RKO (cell line): ENCODE measurements around the gene C2CD4D.

ENCODE experiments used
- DNase-seq: peaks from one replicate; pipeline ENCODE4 v3.0.0-alpha.2; 2016; ENCODE audit warnings: low spot score

Gene C2CD4D

DNA sequence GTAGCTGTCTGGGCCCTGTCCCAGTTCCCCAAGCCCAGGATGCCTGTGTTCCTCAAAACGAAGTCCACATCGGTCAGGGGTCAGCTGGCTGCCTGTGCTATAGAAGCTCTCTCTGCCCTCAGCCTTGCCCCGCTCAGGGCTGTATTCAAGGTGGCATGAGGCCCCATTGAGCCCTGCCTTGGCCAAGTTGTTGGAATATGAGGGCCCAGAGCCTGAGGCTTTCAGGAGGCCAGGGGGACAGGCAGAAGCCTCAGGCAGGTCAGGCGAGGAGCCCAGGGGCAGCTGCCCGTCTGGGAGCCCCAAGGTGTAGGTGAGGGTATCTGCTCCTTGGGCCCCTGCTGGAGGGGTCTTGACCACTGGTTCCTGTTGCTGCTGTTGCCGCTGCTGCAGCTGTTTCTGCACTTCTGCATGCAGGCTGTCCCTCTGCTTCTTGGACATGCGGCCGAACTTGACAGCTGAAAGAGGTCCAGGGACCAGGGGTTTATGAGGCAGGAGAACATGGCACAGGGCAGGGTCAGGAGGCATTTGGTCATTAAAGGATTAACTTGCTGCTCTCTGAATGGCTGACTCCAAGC is 24.6 kb downstream of the C2CD4D start:
- no peak for DNase-seq

DNA sequence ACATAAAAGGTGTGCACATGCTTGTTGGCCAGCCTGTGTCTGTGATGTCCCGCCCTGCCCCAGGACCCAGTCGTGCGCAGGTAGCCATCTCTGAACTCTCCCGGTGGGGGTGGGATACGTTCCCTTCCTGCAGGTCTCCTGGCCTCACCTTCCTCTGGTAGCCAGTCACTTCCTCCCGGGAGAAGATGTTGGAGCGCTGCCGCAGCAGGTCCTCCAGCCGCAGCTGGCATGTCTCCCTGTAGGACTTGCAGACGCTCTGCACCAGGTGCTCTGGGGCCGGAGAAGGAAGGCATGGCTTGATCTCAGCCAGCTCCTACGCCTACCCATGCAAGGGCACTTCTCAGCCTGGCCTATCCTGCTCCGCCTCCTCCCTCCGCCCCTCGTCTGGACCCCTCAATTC is 25.2 kb downstream of the C2CD4D start:
- no peak for DNase-seq

DNA sequence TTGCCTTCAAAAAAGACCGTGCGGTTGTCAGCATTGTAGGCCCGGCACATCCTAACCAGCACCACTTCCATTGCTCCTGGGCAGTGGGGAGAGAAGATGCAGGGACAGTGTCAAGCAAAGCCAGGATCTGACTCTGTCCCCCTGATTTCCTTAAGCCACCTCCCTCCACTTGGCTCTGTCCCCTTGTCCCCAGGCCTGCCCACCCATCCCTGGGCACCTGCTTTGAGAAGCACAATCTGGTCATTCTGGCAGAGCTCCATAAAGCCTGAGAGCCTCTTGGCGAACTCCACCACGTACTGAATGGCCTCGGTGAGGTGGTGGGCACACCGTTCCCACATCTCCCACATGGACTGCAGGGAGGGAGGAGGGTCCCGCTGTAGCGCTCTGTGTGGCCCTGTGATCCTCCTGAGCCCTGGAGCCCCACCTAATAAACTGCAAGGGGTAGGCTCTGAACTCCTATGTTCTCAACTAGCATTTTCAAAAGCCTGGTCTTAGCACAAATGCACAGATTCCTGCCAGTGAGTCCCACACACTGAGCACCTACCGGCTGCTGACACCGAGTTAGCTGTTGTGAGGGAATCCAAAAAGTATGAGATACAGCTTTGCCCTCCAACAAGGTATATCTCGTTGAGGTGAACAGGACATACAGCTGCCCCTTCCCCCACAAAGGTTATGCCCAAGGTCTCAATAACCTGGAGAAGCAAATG is 26.2 kb downstream of the C2CD4D start:
- DNase-seq: no peak

DNA sequence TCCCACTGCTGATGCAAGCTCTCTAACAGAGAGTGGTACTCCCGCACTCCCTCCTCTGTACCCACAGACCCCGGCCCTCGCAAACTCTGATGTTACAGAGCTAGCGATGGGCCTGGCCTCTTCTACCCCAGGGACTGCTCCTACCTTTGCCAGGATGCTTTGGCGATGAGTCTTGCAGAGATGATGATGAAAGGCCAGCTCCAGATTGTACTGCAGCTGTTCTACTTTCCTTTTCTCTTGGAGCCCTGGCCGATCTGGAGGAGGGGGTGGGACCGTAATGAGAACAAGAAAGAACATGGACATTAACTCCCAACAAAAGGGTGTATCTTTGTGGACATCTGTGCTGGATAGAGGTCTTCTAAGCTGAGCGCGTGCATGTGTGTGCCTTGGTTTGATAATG is 28.4 kb downstream of the C2CD4D start:
- DNase-seq: no peak

DNA sequence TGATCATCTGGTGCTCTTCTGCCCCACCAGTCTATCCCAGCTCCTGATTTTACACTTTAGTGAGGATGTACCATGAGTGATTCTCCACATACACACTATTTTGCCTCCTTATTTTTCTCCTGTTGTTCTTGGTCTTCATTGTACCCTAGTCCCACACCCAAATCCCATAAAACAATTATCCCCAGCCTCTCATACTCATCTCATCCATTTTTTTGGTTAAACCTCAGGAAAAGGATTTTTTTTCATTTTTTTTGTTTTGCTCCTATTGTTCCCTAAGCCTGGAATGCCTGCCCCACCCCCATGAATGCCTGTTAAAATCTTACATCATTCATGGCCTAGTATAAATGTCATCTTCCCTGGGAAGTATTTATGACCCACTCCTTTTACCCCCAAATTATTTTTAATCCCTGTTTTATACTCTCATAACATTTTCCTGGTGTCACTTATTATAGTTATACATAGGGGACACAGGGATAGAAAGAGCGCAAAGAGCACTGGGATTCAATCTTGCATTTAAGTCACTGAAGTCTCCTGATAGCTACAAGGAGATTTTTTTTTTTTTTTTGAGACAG is 29.5 kb downstream of the C2CD4D start:
- no peak for DNase-seq

DNA sequence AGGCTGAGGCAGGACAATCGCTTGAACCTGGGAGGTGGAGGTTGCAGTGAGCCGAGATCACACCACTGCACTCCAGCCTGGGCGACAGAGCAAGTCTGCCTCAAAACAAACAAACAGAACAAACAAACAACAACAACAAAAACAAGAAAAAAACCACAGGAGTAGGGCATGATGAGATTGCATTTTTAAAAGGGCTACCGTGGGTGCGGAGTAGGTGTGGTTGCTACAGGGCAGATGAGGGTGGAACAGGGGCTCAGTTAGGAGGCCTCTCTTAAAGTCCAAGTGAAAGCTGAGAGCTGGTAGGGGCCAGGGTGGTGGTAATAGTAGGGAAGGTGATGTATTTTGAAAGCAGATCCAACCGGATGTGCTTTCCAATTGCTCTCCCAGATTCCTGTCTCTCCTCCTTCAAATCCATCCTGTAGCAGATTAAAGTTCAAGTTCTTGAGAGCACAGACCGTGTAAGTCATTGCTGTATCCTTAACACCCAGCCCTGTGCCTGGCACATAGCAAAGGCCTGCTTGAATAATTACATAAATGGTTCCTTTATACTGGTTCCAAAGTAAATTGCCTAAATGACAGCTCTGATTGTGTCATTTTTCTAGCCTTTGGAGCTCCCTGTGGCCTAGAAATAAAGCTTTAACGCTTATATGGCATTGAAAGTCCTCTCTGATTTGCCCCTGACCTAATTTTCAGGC is 30.2 kb downstream of the C2CD4D start:
- DNase-seq: no peak

DNA sequence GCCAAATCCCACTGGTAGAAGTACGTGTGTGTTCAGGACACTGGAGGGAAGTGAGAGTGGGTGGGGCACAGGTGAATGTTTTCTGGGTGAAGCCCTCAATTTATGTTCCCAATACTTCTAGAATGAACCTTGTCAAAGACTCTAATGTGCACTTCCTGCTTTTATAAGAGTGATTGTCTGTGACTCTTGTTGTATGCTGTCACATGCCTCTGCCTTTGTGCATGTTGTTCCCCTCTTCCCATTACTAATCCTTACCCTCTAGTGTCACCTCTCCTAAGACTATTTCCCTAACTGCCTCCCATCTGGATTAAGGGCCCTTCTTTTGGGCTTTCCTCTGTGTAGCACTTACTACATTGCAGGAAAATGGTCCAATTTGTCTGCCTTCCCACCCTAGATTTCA is 31.9 kb downstream of the C2CD4D start:
- DNase-seq: no peak

DNA sequence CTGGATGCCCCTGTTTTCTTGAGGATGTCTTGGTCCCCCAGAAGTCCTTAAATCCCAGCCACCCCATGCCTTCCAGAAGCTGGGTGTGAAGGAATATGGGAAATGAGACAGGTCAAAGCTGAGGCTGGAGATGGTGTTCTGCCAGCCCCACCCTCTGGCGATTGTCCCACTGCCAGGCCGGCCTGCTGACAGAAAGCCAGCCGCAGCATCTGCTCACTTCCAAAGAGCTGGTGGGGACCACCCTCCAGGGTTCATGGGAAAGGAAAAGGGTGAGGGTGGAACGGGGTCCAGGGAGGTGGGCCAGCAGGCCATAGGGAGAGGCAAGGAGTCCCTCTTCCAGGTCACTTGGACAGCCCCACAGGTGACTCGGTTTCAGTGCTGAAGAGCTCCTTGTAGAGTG is 32.5 kb downstream of the C2CD4D start:
- no peak for DNase-seq

DNA sequence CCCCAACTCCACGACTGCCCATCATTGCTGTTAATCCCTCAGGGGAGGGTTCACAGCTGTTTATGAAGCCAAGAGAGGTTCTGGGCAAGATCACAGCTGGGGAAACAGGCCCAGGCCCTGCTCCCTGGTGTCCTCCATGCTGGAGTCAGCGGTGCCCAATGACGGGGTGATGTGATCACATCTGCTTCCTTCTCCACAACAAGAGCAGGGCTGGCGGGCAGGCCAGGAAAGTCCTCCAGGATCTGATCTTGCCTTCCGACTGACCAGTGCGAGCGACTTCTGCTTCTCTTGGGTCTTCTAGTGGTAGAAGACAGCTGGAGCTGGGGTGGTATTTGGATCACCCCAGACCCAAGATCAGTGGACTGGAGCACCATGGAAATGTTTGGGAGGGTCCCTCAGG is 33.5 kb downstream of the C2CD4D start:
- DNase-seq: no peak

DNA sequence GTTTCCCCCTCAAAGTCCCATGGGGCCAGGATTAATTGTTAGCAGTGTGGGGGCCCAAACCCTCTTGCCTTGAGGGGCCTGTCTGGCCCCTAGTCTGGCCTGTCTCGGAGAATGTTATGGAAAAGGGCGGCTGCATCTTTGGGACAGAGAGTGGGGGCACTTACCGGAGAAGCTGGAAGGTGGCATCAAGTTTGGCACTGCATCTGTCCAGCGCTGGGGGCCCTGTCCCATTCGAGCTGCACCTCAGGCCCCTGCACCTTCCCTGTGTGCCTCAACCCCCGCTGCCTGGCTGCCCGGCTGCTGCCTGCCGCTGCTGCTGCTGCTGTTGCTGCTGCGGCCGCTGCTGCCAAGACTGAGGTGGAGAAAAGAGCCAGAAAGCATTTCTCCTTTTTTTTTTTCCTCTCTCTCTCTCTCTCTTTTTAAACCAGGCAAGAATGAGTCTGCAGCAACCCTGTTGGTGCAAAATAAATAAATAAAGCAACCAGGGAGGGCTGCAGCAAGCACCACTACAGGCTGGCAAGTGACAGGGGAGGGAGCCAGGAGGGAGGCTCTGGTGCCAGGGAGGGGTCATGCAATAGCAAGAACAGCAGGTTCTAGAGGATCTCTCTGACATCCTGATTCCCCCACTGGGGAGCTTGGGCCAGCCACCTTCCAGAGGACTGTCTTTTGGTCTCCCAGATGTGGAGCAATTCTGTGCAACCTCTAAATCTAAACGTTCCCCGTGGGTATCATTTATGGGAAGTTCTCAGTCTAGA is 34.4 kb downstream of the C2CD4D start, which contains the start of gene LINGO4:
TSS of gene LINGO4 (minus strand) at position 354 of the 755 bp plus-strand sequence. CDS start 2,715 bp downstream, outside the sequence.
- no peak for DNase-seq

DNA sequence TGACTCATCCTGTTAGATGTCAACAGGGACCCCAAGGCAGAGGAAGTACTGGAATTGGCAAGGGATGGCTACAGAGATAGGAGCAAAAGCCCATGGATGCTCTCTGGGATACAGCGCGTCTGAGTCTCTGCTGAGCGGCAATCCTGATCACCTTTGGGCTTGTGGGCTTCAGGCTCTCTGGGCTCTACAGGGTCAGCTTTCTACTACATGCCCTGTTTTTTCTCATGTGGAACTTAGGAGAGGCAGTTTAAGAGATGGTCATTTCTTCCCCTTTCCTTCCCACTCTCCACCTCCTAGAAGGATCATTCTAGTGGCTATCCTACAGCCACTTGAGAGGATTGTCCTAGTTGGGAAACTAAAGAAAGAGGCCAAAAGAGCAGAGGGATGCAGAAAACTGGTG is 35.7 kb downstream of the C2CD4D start:
- DNase-seq: no peak

DNA sequence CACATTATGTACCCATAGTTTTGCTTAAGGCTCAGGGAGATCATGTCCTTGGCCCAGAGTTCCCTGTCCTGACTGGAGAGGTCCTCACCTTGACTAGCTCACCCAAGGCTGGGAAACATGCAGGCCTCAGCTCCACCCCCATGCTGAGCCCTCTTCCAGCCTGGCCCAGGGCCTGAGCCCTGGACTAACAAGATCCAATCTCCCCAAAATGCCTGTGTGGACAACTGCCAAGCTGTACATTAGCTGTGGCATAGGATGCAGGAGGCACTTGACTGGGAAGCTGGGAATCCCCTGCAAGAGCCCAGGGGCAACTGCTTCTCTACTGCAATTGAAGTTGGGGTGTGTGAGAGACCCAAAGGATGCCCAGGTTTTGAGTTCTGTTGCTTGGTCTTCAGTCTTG is 36.5 kb downstream of the C2CD4D start:
- no peak for DNase-seq

DNA sequence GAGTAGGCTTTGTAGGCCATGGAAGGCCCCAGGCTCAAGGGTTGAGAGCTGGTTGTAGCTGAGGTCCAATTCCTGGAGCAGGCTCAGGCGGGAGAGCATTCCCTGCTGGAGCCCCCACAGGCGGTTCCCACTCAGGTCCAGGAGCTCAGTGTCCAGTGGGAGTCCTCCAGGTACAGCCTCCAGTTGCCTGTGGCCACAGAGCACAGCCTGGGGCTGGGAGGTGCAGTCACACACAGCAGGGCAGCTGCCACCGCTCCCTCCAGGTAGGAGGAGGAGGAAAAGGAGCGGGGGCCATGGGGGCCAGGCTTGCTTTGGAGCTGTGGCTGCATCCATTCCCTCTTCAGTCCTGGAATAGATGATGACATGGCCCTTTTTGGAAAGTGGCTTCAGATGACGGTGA is 37.2 kb downstream of the C2CD4D start:
- no peak for DNase-seq

DNA sequence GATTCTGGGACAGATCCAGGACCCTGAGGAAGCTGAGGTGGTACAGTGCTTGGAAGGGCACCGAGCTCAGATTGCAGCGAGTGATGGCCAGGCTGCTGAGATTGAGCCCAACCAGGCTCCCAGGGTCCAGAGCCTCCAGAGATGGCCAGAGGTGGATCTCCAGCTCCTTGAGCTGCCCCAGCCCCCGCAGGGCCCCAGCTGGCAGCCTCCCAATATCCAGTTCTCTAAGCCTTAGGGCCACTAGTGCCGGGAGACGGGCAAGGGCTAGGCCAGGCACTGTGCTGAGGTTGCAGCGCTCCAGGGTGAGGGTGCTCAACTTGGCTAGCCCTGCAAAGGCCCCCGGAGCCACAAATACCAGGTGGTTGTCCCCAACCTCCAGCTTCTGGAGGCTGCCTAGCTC is 37.8 kb downstream of the C2CD4D start:
- DNase-seq: no peak

DNA sequence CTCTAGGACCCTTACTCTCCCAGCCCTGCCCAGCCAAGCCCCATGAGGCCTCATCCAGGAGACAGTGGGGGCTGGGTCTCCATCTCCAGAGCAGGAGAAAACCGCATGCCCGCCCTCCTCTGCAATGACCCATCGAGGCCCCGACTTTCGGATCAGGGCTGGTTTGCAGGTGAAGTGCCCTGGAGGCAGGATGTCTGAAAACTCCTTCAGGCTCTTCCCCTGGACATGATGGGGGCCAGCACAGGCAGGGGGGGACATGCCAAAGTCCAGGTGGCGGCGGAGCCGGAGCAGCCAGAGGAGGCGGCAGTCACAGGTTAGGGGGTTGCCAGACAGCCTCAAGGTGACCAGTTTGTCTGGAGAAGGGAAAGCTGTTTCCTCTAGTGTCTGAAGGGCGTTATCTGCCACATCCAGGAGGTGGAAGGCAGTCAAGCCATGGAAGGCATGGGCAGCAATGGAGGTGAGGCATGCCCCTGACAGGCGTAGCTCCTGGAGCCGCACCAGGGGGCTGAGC is 38.3 kb downstream of the C2CD4D start:
- DNase-seq: no peak

DNA sequence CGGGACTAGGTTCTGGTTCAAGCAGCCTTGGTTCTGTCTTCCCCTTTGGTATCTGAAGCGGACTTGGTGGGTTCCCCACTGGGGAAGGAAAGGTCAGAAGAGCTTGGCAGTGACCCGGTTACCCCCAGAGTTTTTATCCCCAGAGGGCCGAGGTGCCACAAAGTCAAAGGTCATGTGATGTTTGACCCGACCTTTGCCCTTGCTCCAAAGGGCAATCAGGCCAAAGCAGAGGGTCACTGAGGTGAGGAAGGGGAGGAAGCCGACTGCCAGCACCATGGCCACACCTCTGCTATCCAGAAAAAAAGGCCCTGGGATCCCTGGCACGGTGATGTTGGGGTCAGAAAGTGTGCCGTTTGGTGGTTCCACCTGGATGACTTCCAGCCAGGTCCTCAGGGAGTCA is 38.8 kb downstream of the C2CD4D start:
- DNase-seq: no peak

DNA sequence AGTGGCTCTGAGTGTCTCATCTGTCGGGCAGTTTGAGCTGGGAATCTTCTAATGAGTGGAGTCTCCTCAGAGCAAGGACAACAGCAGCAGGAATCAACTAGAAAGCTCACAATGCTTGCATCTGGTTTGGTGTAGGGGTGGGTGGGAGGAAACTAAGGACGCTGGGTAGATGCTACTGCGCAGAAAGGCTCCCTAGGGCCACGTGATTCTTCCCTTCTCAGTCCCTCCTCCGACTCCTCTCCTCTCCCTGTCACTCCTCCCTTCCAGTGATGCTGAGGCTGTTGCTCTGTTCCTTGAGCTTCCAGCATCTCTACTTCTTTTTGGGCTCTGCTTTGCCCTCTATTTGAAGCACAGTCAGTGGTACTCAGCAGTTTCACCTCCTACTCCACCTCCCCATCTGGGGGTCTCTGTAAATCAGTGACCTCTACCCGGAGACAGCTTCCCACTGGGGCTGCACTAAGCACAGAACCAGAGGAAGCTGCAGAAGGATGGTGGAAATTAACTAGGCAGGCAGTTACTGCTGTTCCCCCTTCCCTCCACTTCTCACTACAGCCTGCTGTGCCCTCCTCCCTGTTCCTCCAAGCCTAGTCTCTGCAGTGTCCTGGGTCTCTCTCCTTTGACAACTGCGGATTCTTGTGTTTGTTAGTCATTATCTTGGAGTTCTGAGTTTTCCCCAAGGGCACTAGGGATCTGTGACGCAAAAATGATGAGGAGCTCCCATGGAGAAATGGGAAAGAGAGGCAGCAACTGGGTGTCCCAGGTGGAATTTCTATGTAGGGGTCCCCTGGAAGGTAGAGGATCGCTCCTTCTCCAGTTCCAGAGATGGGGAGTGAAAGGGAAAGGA is 40.2 kb downstream of the C2CD4D start:
- no peak for DNase-seq

DNA sequence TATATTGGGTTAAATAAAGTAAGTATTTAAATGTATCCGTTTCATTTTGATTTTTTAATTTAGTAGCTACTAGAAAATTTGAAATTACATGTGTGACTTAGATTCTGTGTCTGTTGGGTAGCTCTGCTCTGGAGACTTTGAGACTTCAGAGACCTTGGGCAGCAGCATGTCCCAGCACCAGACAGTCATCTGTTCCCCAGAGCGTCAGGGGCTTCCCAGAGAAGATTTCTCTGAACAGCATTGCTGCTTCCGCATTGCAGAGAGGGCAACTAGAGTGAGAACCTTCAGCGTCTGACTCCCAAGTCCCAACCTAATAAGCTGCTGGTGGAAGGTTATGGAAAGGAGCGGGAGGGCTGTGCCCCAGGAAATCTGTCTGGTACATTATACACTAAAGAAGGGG is 41.0 kb downstream of the C2CD4D start:
- DNase-seq: no peak

DNA sequence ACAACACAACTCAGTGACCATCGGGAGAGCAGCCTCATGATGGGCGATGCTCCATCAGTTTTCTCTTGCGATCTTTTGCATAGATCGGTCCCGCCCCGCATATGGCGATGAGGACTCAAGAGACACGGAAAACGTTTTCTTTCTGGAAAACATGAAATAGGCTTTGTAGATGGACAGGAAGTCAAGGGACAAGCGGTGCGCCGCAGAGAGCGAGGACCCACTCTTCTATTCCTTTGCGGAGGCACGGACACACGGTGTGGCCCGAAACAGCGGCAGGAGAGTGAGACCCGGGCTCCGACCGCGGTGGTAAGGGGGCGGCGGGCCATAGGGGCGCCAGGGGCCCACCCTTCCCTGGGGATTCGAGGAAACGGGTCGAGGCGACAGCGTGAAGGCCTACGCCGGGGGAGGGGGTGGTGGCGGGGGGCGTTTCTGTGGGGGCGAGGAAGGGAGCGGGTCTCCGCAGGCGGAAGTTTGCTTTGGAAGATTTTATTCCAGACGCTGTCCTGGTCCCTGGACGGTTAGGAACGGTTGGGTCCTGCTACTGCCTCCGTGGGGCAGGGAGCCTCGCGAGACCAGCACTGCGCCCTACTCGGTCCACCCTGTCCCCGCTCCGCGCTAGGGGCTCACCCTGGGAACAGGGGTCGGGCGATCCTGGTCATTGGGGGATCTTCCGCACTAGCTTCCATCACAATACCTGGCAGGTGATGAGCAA is 48.5 kb downstream of the C2CD4D start:
- DNase-seq: peak; percentile 61
